Skin epidermis (tissue), 12 donors: ENCODE data around the gene P3H2.
"Not testable (repeated sequence)": the region's sequence is repeated elsewhere in the genome, so short reads cannot be mapped to it uniquely, and the experiment has no call there.

Source experiments
- H3K27ac ChIP-seq, 21 experiments: fragments of 200-600 bp; sonication (generic) in 11 of 21; one replicate each; pipeline ENCODE4 v1.5.0; 2020; ENCODE audit warnings: mild to moderate bottlenecking in 3 of 21, inconsistent platforms in 2 of 21, moderate library complexity in 2 of 21
- H3K4me3 ChIP-seq, 7 experiments: fragments of 200-600 bp; sonication (generic) in 2 of 7; one replicate each; pipeline ENCODE4 v1.5.0; 2020; ENCODE audit warnings: inconsistent platforms in 2 of 7, mild to moderate bottlenecking in 2 of 7, moderate library complexity in 1 of 7

Gene P3H2

DNA sequence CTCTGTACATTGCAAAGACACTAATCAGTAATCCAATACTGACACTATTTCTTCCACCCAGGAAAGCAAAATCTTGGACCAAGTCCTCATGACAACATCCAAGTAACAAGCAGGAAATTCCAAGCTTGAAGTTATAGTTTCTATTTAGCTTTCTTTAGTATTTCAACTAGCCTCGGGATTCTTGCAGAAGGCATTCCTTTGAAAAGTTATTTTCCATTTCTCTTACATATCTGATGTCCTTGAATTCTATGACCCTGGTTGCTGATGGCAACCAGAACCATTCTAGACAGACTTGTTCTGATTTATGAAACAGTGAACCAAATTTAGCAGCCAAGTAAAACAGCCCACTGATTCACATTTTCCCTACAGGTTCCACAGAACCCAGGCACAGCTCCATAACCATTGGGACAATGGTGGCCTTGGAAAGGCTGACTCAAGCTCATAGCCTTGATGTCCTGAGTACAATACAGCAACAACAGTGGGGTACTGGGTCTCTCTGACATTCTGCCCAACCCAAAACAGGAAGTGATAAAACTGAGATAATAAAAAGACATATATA lies 26.5 kb downstream of the P3H2 start:
- H3K27ac ChIP-seq: peak overlapping the region in 2 of 21 experiments; percentile 3 to 12
- no peak overlapping the region for H3K4me3 ChIP-seq

DNA sequence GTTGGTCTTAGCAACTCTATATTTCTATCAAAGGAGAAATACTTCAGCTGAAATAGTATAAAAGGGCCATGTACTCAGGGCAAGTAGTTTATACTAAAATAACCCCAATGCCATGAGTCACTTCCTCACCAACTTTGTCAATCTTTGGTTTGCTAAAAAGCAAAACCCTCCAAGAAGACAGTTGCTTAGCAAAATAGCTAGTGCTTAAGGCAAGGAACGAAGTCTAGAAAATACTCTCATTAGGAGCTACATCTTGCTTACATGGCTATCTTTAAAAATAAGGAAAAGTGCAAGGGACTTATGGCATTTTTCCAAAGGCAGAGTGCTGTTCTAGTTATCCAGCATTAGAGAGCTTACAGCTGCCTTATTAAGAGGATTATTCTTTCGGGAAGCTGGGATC lies 28.4 kb downstream of the P3H2 start:
- no peak overlapping the region for H3K27ac ChIP-seq
- no peak overlapping the region for H3K4me3 ChIP-seq

DNA sequence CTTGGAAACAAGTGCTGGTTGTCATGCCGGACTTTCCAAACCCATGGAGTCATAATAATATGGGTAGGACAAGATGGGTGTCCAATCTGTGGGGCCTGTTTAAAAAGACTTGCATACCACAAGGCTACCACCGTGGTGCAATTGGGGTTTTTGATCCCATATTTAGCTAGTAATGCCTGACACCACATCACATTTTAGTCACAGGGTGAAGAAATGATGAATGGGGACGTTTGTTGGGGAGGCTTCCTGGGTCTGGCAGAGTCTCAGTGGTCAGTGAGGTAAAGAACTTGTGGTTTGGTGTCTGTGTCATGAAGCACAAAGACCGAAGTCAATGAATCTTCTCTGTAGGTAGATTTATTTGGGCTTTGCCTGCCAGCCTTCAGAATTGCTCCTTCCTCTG lies 31.0 kb downstream of the P3H2 start:
- no peak overlapping the region for H3K27ac ChIP-seq

DNA sequence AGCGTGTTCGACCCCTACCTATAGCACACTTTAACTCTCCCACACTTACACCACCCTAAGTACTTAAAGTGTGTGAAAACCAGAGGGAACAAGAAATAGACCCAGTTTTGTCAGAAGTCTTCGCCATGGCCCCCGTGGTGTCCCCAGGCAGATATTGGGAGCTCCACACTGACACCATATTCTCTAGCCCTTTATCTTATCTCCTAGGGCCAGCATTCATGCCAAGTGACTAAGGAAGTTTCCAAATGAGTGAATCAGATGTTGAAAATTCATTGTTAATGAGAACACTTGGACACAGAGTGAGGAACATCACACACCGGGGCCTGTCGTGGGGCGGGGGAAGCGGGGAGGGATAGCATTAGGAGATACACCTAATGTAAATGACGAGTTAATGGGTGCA lies 31.8 kb downstream of the P3H2 start:
- H3K4me3 ChIP-seq: no peak overlapping the region
- H3K27ac ChIP-seq: no peak overlapping the region

More for the DNA sequence above, 31.0 kb downstream of the P3H2 start:
- no peak overlapping the region for H3K4me3 ChIP-seq

DNA sequence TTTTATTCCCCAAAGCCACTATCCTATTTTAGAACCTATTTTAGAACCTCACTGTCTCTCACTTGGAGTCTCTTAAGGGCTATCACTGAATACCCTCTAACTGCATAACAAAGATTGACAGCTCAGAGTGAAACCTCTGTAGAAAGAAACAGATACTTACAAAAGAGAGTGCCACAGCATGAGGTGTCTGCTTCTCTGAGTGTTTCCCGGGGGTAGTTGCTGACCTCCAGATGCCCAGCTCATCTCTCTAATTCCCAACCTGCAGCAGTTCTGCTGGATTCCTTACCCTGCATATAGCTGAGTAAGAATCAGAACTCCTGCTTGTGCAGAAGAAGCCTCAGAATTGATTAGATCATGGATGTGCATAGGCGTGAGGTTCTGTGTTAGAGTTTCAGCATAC lies 34.5 kb downstream of the P3H2 start:
- H3K4me3 ChIP-seq: no peak overlapping the region
- no peak overlapping the region for H3K27ac ChIP-seq

DNA sequence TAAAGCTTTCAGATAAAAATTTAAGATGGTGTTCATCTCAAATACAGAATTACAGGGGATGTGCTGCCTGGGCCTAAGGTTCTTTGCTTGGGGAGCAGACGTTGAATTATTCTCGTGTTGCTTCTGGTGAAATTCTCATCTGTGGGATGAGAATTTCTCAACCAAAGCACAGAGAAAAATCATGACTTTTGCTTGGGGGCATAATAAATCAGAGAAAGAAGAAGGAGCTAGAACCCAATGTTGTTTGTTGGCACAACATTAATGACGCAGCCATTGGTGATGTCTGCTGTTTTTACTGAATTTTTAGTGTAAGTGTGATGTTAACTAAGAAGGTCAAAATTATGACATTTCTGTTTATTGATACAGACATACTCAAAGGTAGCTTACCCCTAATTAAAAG lies 35.7 kb downstream of the P3H2 start:
- H3K4me3 ChIP-seq: no peak overlapping the region
- no peak overlapping the region for H3K27ac ChIP-seq

DNA sequence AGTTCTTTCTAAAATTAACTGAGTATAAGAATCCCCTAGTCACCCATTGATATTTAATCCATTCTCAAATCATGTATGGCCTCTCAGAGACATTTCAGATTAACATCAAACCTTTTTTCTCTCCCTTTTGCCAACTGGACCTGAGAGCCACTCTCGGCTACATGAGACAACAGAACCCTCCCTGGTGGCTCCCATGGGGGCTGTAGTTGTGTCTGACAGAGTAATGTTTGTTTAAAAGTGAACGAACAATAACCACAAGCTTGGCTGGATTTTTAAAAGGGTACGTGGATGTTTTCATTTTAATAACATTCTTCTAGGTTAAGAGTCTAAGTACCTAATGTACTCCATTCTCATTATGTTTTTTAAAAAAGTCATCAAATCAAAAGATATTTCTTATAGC lies 37.1 kb downstream of the P3H2 start:
- H3K4me3 ChIP-seq: no peak overlapping the region
- H3K27ac ChIP-seq: no peak overlapping the region

DNA sequence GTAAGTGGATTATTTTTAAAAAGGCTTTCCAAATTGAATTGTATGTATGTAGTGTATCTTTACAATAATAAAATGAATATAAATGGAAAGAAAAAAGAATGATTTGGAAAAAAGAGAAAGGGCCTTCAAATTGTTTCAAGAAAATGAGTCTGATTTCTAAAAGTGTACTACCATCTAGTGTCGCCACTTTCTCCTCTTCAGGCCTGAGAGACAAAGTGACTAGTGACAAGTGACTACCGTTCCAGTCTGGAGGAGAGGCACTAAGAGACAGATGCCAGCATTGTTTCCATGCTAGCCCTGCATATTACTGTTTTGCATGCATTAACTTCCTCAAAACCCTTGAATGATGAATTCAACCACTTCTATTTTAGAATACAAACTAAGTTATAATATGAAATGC lies 39.3 kb downstream of the P3H2 start:
- no peak overlapping the region for H3K27ac ChIP-seq
- H3K4me3 ChIP-seq: no peak overlapping the region

DNA sequence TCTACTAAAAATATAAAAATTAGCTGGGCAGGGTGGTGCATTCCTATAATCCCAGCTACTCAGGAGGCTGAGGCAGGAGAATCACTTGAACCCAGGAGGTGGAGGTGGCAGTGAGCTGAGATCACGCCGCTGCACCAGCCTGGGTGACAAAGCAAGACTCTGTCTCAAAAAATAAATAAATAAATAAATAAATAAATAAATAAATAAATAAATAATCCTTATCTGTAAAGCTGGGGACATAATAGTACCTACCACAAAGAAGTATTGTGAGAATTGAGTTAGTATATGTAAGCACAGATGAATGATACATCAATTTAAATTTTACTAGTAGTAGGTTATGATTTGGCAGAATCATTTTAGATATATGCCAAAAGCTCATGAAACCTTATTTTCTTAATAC lies 41.5 kb downstream of the P3H2 start:
- not testable (repeated sequence) for H3K4me3 ChIP-seq

DNA sequence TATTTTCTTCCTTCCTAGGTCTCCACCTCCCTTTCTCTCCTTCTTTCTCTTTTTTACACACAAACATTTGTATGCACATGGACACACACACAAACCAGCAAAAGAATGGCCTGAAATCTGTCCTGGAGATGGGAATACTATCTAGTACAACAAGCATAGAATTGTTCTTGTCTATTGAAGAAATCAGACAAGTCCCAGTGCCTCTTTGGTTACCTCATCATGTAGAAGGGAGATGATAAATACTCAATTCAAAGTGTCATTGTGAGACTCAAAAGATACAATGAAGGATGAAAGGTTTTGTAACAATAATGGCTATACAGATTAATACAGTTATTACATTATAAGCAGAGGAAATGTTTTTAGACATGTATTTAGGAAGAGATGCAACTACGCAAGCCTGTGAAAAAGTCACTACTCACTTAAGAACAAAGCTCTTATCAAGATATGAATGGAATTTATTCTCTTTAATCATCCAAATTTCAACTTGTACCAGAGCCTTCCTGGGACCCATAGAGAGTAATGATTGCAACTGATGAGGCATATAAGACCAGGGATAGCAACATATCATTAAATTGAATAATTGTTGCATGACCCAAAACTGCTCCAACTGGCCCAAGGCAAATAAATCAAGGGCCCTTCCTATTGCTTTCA lies 43.2 kb downstream of the P3H2 start:
- Histone ChIP-seq H3K27ac (no peak overlapping the region), H3K4me3 (no peak overlapping the region)

More for the DNA sequence above, 41.5 kb downstream of the P3H2 start:
- not testable (repeated sequence) for H3K27ac ChIP-seq

DNA sequence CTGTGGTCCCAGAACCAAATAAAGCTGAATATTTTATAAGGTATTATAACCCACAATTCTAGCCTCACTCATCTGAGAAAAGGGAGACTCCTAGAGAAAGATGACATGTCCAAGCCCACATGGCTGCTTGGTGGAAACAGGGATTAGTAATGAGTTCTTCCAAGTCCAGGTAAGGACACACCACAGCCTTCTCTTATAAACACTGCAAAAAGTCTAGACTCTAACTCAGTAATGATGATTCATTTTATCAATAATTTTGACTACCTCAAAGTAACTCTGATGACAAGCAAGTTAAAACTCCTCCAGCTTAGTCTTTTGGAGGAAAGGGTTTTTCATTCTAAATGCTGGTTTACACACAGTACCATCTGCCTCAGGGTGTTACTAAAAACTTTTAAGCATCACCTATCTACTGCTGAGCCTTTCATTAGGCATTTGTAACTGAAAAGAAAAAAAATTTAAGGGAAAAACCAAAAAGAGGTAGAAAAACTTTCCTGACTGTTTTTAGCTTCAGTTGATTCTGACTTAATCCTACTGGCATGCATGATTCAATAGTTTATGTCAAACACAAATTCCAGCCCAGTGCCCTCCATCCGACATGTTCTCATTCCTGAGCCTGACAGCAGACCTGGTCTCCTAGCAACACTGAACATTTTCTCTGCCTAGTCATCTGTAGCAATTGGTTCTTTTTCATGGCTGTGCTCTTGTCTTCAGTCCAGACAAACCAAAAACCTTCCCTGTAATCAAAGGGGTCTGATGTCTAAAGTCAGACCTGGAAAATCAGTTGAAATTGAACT lies 43.9 kb downstream of the P3H2 start:
- no peak overlapping the region for H3K4me3 ChIP-seq
- peak overlapping the region in 1 of 21 experiments; percentile 35 for H3K27ac ChIP-seq

DNA sequence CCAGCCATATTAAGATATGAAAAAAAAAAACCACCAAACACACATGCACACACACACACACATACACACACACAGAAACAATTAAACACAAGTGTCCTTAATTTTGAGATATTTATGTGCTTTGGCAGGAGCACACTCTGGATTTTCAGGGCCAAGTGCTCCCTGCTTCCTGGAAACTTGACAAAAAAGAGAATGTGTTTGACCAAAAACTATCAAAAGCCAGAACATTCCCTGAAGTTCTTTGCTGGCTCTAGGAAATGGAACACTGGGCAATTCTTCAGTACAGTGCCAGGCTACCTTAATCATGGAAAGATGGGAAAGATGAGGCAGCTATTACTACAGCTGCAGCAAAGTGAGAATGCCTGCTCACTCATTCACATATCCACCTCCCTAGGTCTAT lies 44.6 kb downstream of the P3H2 start:
- H3K27ac ChIP-seq: peak overlapping the region in 1 of 21 experiments; percentile 35
- H3K4me3 ChIP-seq: no peak overlapping the region

DNA sequence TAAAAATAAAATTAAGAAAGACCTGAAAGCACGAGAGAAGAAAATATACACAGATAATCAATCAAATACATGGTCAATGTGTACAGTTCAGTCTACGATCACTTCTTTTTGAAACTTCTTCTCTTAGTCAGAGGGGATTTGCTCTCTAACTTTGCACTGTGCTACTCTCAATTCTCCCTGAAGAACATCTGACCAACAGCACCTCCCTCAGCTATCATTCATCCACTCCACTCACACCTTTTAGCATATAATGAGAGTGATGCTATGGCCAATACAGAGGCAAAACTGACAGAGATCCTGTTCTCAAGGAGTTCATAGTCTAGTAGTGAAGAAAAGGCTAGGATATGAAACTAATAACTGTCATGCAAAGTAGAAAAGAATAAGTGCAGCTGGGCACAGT lies 45.9 kb downstream of the P3H2 start:
- H3K4me3 ChIP-seq: no peak overlapping the region
- H3K27ac ChIP-seq: no peak overlapping the region

DNA sequence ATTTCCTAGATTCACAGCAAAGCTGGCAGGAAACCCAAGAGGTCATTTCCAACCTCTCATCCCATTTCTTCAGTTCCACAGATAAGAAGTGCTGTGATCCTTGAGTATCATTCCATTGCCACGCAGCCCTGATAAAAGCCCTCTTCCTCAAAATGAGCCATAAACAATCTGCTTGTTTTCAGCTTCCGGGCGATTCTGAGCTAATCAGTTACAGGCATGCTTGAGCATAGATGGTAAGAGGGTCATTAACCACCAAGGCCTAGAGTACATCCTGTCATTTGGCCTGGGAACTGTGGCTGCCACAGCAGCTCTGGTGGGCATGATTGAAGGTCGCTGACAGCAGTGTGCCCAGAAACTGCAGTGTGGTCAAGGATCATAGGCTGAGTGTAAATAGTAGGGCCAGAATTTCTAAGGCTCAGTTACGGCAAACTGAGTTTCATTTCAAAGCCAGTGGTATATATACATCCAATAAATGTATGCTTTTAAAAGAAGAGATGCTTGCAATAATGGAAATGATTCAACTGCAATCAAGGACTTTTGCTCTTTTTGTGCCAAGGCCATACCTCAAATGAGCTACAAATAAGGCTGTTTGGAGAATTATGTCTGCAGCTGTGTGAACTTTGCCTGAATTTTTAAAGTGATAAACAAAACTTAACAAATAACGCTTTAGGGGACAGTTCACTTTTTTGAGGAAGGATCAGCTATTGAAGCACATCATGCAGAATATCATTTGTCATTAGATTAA lies 47.3 kb downstream of the P3H2 start:
- H3K4me3 ChIP-seq: no peak overlapping the region
- no peak overlapping the region for H3K27ac ChIP-seq

DNA sequence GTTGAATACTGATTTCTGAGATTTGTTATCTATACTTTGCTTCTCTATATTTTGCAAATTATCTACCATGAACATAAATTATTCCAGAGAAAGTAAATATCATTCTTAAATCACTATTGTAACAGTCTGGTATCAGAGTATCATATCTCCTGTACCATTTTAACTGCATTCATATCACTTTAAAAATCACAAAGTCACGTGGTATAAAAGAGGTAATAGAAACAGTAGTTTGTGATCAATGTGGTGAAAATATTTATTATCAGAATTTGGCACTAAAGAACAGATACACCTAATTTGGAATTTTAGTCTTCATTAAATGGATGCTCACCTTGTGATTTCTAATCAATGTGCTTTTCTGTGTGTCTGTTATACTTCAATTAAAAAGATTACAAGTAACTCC lies 47.8 kb downstream of the P3H2 start:
- Histone ChIP-seq H3K4me3 (no peak overlapping the region), H3K27ac (no peak overlapping the region)

DNA sequence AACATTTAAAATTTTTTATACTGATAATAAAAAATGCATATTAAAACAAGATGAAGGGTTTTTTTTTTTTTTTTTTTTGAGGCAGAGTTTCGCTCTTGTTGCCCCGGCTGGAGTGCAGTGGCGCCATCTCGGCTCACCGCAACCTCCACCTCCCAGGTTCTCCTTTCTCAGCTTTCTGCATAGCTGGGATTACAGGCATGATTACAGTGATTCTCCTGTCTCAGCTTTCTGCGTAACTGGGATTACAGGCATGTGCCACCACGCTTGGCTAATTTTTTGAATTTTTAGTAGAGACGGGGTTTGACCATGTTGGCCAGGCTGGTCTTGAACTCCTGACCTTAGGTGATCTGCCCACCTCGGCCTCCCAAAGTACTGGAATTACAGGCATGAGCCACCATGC lies 48.8 kb downstream of the P3H2 start:
- not testable (repeated sequence) for H3K27ac ChIP-seq, H3K4me3 ChIP-seq

DNA sequence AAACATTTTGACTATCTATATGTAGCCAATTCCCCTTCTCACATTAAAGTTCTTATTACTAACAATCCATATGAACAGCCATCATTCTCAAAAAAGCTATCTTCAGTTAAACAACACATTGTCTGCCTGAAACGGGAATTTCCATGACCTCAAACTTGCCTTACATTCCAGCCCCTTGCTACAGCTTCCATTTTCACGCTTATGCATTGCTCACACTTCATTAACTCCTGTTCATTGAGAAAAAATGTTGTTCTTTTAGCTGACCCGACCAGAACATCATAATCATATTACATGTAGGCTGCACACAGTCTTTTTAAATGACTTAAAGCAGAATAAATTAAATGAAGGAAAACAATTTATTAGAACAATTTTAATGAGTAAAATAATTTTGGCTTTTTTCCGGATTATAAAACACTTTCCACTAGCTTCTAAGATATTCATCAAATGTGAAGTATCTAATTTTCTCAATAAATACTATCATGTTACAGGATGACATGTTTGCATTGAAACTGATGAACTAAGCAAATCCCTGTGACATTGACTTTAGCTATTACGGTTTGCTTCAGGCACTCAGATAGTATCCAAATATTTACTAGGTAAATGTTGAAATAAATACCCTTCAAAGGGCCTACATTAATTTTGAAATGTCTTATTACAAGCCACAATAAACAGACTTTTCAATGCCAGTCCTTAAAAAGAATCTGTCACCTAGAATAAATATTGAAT lies 49.9 kb downstream of the P3H2 start:
- H3K27ac ChIP-seq: no peak overlapping the region
- H3K4me3 ChIP-seq: no peak overlapping the region

DNA sequence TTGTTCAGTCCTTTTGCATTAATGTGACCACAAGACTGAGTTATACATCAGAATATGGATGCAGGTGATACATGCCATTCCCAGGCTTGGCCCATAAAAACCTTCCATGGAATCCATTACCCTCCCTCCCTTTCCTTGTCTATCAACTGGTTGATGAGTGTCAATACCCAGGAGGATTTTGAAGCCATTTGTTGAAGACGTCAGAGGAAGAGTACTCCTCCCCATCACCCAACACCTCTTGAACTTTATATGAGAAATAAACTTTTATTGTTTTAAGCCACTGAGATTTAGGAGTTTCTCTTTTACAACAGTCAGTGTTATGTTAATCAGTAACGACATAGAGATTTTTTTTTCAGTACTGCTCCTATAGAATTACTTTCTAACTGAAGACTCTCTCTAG lies 55.5 kb downstream of the P3H2 start:
- Histone ChIP-seq H3K4me3 (no peak overlapping the region), H3K27ac (no peak overlapping the region)

DNA sequence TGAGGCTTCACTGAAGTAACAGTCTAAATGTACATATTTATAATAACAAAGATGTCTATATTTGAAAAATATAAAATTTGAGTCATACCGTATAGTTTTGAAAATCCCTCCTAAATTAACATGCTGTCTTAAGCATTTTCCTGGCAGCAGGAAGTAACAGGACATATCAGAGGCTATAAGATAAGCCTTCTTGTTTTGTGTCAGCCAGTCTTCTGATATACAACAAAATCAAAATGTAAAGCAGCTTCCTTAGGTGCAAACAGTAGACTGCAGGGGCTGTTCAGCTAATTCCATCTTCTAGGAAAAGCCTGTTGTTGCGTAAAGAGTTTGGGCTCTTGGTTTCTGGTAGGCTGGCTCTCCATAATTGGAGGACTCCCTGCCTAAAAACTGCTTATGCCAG lies 56.0 kb downstream of the P3H2 start:
- Histone ChIP-seq H3K4me3 (no peak overlapping the region), H3K27ac (no peak overlapping the region)

DNA sequence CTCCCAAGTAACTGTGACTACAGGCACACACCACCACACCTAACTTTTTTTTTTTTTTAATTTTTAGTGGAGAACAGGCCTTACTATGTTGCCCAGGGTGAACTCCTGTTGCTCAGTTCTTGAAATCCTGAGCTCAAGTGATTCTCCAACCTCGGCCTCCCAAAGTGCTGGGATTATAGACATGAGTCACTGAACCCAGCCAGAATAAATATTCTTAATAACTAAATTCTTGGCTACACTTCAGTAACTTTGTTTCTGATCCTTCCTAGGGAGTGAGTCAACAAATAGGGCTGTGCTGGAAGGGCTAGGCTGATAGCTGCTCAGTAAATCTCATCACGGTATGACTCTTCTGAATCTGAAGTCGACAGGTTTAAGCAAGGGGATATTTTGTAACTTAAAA lies 56.6 kb downstream of the P3H2 start:
- H3K27ac ChIP-seq: no peak overlapping the region
- no peak overlapping the region for H3K4me3 ChIP-seq
